VCaP (cell line): ENCODE results near the gene CDH4.

Experiments
- H3K27ac ChIP-seq: fragments of 450-650 bp; 2 replicates; pipeline ENCODE4 v1.5.1; 2017
- TF ChIP-seq, protein P1 (sequence below): fragments of 450-650 bp; conservative IDR thresholded peaks from 2 replicates; pipeline ENCODE4 v1.5.1; 2017; ENCODE audit warnings: mild to moderate bottlenecking, moderate library complexity

CDH4 gene

DNA sequence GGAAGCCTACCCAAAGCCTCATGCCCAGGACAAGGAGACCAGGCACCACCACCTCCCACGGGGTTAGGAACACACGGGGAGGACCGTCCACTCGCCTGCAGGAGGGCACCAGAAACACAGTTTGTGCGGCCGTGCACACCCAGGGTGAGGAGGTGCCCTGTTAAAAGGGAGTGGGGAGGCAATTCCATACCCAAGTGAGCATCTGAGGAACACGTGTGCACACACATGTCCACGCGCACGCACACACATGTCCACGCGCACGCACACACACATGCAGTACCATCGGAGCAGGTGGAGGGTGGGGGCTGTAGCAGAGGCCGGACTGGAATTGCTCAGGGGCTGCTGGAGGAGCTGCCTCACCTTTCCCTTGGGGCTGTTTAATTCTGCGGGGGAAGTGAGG lies 554.3 kb downstream of the CDH4 start:
- TF ChIP-seq, protein P1, sequence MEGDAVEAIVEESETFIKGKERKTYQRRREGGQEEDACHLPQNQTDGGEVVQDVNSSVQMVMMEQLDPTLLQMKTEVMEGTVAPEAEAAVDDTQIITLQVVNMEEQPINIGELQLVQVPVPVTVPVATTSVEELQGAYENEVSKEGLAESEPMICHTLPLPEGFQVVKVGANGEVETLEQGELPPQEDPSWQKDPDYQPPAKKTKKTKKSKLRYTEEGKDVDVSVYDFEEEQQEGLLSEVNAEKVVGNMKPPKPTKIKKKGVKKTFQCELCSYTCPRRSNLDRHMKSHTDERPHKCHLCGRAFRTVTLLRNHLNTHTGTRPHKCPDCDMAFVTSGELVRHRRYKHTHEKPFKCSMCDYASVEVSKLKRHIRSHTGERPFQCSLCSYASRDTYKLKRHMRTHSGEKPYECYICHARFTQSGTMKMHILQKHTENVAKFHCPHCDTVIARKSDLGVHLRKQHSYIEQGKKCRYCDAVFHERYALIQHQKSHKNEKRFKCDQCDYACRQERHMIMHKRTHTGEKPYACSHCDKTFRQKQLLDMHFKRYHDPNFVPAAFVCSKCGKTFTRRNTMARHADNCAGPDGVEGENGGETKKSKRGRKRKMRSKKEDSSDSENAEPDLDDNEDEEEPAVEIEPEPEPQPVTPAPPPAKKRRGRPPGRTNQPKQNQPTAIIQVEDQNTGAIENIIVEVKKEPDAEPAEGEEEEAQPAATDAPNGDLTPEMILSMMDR = no peak
- H3K27ac ChIP-seq = no peak overlapping the region

DNA sequence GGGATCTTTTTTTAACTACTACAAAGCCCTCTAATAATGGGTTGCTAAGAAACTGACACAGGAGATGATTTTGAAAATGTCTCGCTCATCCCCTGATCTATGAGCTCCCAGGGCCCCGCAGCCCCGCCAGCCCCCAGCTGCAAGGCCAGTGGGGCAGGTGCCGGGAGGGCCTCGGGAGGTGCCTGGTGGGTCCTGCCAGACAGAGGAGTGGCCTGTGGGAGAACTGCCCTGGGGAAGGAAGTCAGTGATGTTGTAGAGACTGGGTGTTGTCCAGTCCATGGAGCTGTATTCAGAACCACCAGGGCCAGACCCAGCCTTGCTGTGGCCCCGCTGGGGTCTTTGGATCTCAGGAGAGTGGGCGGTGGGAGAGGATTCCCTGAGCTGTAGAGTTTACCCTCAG lies 554.9 kb downstream of the CDH4 start:
- H3K27ac ChIP-seq = no peak overlapping the region
- TF ChIP-seq, protein P1 = no peak

DNA sequence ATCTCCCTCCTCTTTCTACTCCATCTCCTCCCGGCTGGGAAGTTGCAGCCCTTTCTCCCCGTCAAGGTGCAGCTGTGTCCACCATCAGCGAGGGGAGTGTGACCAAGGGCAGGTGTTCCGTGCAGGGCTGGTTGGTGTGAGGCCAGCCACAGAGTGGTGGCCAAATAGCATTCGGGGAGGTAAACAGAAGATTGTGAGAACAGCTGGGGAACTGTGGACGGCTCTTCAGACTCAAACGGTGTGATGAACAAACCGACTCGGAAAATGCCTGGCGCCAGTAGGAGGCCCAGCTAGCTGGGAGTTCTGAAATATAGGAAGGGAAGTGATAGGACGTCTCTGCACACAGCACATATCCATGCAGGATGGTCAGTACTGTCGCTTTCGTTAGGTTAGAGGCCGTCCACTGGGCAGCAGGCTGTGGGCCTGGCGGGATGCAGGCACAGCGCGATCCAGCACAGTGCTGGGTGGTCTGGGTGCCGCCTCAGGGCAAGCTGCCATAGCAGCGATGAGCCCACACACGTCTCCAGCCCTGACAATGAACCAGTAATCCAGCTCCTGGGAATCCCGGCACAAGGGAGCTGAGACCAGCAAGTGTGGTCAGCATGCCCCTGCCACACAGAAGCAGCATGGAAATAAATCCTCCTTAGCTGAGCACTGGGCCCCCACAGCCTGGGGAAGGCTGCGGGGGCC lies 555.6 kb downstream of the CDH4 start:
- TF ChIP-seq, protein P1 = no peak
- no peak overlapping the region for H3K27ac ChIP-seq

DNA sequence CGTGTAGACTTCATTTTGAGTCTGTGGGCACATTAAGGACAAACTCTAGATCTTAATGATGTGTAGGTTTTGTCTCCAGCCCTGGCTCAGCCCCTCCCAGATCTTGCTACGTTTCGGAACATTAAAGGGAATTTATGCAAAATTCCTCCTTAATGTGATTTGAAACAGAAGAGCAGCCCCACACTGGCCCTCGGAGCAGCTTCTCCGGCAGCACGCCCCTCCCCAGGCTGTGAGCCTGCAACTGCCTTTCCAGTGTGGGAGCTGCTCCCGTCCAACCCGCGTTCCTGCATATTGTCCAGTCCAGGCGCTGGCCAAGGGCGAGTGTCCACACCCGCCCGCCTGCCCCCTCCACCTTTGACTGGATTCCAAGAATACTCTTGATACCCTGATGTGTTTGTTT lies 556.4 kb downstream of the CDH4 start:
- TF ChIP-seq, protein P1 = no peak
- H3K27ac ChIP-seq = no peak overlapping the region

DNA sequence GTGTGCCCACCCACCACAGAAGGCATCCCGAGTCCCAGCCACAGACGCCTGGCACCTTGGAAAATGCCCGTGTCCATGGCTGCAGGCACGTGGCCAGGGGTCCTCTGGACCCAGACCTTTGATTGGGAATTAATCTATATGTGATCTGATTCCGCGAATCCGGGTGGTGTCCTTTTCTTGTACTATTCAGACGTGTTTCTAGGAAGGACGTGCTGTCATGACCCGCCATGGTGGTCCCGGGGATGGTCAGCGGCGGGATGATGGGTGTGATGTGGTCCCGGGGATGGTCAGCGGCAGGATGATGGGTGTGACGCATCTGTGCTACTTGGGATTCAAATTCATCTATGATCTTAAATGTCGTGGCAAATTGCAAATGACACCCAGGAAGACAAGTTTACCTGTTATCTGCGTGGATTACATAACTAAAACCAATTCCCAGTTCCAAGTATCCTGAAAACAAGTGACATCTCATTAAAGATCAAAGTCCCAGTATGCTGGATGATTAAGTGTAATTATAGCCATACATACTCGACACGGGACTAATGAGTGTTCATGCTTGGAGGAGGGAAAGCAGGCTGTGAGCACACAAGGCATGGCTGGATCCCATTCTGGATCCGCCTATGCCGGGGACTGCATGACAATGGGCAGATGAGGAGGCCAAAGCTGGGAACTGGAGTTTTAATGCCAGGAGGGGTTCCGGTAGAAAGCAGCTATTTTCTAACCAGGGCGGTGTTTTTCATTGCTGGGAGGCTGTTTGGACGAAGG lies 557.1 kb downstream of the CDH4 start:
- H3K27ac ChIP-seq = no peak overlapping the region
- TF ChIP-seq, protein P1 = no peak

DNA sequence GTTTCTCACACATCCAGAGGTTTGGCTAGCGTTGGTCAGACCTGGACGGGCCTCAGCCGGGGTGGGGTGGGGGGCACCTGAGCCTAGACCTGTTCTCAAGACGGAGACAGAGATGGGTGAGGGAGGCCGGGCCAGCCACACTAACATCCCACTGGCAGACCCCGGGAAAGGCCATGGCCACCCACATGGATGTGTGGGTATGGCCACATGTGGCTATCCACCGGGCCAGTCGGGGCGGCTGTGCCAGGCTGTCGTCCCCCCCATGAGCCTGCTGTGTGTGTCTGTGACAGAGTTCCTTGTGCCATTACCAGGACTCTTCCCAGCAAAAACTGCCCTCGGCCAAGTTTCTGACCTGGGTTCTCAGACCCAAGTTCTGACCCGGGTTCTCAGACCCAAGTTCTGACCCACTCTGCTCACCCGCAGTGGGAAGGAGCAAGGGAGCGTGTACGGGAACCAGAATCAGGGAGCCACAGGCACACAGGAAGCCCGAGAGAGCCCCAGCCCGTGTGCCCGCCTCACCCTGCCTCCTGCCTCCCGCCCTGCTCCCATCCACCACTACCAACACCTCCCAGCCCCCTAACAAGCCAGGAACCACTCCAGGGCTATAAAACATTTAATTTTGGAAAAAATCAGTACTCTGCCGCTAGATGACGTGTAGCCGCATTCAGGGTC lies 558.1 kb downstream of the CDH4 start:
- no peak overlapping the region for H3K27ac ChIP-seq
- TF ChIP-seq, protein P1 = no peak

DNA sequence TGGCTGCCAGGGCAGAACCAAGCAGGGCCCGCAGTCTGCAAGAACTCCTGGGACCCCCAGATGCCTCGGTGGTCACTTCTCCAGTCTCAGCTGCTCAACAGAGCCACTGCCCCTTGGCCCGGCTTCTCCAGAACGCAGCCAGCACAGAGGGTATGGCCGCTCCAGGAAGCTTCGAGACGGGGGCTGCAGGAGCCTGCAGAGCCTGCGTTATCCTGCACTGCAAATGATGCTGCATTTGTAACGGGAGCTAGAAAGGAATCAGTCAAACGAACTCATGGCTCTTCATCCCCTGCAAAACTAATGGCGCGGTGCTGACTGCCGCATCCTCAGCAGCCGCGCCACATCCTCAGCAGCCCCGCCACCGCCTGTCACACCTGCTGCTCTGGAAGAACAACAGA lies 558.7 kb downstream of the CDH4 start:
- no peak overlapping the region for H3K27ac ChIP-seq
- TF ChIP-seq, protein P1 = no peak
